Stomach (tissue), 4 donors: ENCODE data around the gene NOC4L.

Source experiments
- CTCF ChIP-seq, 7 experiments: fragments of 450-650 bp in 4 of 7; fragments of 200-600 bp in 3 of 7; sonication (generic) in 3 of 7; IDR thresholded peaks; one replicate each; pipeline ENCODE4 v1.5.1; 2016 to 2019; ENCODE audit warnings: antibody characterized with exemption in 7 of 7, control low read depth in 2 of 7, mild to moderate bottlenecking in 1 of 7
- POLR2A ChIP-seq, 4 donors: fragments of 450-650 bp; IDR thresholded peaks; one replicate each; pipeline ENCODE4 v1.6.1; 2016; ENCODE audit warnings: antibody characterized with exemption in 4 of 4, control low read depth in 2 of 4, mild to moderate bottlenecking in 1 of 4, moderate library complexity in 1 of 4
- POLR2AphosphoS5 ChIP-seq, 3 donors: sonication (generic); formaldehyde crosslinking; IDR thresholded peaks; one replicate each; pipeline ENCODE4 v1.6.1; 2016; ENCODE audit warnings: antibody characterized with exemption in 3 of 3

GRCh38 chr12:132164426-132164825 is 20.2 kb downstream of the NOC4L start:
- no peak for TF ChIP-seq CTCF (IDR thresholded peaks at IDR 0.05)
- TF ChIP-seq POLR2A (IDR thresholded peaks at IDR 0.05): no peak
- no peak for TF ChIP-seq POLR2AphosphoS5 (IDR thresholded peaks at IDR 0.05)
